Astrocyte (in vitro differentiated cells and primary cell): ENCODE data around the gene OS9. TPM values are rescaled to one million over a fixed set of nuclear protein-coding genes. Genes with fewer than 3 reads are reported as not detected.

ENCODE experiments used
- DNase-seq: peaks from one replicate; pipeline ENCODE4 v3.0.0-alpha.2; 2010; ENCODE audit warnings: low read depth
- FAIRE-seq: peaks from 2 replicates; lab custom pipeline; 2011; peaks lifted over from hg19 to GRCh38; lab: Jason Lieb, UNC
- H2AFZ ChIP-seq: 2 replicates; pipeline ENCODE4 v1.6.0; 2012; ENCODE audit warnings: low read depth, low read length, inconsistent platforms
- H3K27ac ChIP-seq: 2 replicates; pipeline ENCODE4 v1.5.1; 2011; ENCODE audit warnings: low read depth, low read length, inconsistent platforms
- H3K27me3 ChIP-seq: 2 replicates; pipeline ENCODE4 v1.6.0; 2011; ENCODE audit warnings: low read length, inconsistent platforms; ENCODE audit not compliant: insufficient read depth
- H3K36me3 ChIP-seq: 2 replicates; pipeline ENCODE4 v1.5.1; 2011; ENCODE audit warnings: low read length, inconsistent platforms; ENCODE audit not compliant: insufficient read depth
- H3K4me1 ChIP-seq: 2 replicates; pipeline ENCODE4 v1.5.1; 2011; ENCODE audit warnings: low read length, inconsistent platforms; ENCODE audit not compliant: insufficient read depth
- H3K4me2 ChIP-seq: 2 replicates; pipeline ENCODE4 v1.6.0; 2012; ENCODE audit warnings: low read length, inconsistent platforms
- H3K4me3 ChIP-seq: 2 replicates; pipeline ENCODE4 v1.5.1; 2011; ENCODE audit warnings: low read depth, mild to moderate bottlenecking, low read length, inconsistent platforms; ENCODE audit not compliant: insufficient read depth
- H3K79me2 ChIP-seq: 2 replicates; pipeline ENCODE4 v1.6.0; 2012; ENCODE audit warnings: mild to moderate bottlenecking, low read length, inconsistent platforms; ENCODE audit not compliant: insufficient read depth
- H3K9ac ChIP-seq: 2 replicates; pipeline ENCODE4 v1.6.0; 2012; ENCODE audit warnings: mild to moderate bottlenecking, low read length, inconsistent platforms
- H3K9me3 ChIP-seq: 2 replicates; pipeline ENCODE4 v1.5.1; 2012; ENCODE audit warnings: low read depth, mild to moderate bottlenecking, low read length, inconsistent platforms; ENCODE audit not compliant: insufficient read depth
- H4K20me1 ChIP-seq: 2 replicates; pipeline ENCODE4 v1.6.0; 2012; ENCODE audit warnings: low read length, inconsistent platforms; ENCODE audit not compliant: insufficient read depth
- H3K27ac Mint-ChIP-seq: one replicate; pipeline ENCODE4 v1.8.0; 2021; ENCODE audit warnings: mild to moderate bottlenecking, mixed read lengths; ENCODE audit not compliant: unreplicated experiment
- H3K27me3 Mint-ChIP-seq: one replicate; pipeline ENCODE4 v1.8.0; 2021; ENCODE audit warnings: low read depth, mixed read lengths; ENCODE audit not compliant: unreplicated experiment
- H3K36me3 Mint-ChIP-seq: one replicate; pipeline ENCODE4 v1.8.0; 2021; ENCODE audit warnings: low read depth, mixed read lengths; ENCODE audit not compliant: unreplicated experiment
- H3K4me1 Mint-ChIP-seq: one replicate; pipeline ENCODE4 v1.8.0; 2021; ENCODE audit warnings: low read depth, mixed read lengths; ENCODE audit not compliant: unreplicated experiment
- H3K4me3 Mint-ChIP-seq: one replicate; pipeline ENCODE4 v1.8.0; 2021; ENCODE audit warnings: mild to moderate bottlenecking, moderate library complexity, mixed read lengths; ENCODE audit not compliant: unreplicated experiment
- H3K9me3 Mint-ChIP-seq: one replicate; pipeline ENCODE4 v1.8.0; 2021; ENCODE audit warnings: mild to moderate bottlenecking, mixed read lengths; ENCODE audit not compliant: unreplicated experiment
- EZH2 ChIP-seq: IDR thresholded peaks from 2 replicates; pipeline ENCODE4 v1.6.1; 2012; ENCODE audit warnings: mild to moderate bottlenecking, low read length, inconsistent platforms; ENCODE audit not compliant: insufficient read depth
- total RNA-seq: library from RNA; stranded (reverse); gene quantifications from 2 replicates; pipeline ENCODE4 v1.2.1, GENCODE V29; 2021
- TF ChIP-seq, protein P1 (sequence below): IDR thresholded peaks from 2 replicates; pipeline ENCODE4 v1.5.1; 2011; ENCODE audit warnings: low read depth, mild to moderate bottlenecking, inconsistent platforms, low read length, moderate library complexity; ENCODE audit not compliant: insufficient read depth

Gene OS9
- total RNA-seq, 1 donor from 2014 or later = 194 TPM

DNA sequence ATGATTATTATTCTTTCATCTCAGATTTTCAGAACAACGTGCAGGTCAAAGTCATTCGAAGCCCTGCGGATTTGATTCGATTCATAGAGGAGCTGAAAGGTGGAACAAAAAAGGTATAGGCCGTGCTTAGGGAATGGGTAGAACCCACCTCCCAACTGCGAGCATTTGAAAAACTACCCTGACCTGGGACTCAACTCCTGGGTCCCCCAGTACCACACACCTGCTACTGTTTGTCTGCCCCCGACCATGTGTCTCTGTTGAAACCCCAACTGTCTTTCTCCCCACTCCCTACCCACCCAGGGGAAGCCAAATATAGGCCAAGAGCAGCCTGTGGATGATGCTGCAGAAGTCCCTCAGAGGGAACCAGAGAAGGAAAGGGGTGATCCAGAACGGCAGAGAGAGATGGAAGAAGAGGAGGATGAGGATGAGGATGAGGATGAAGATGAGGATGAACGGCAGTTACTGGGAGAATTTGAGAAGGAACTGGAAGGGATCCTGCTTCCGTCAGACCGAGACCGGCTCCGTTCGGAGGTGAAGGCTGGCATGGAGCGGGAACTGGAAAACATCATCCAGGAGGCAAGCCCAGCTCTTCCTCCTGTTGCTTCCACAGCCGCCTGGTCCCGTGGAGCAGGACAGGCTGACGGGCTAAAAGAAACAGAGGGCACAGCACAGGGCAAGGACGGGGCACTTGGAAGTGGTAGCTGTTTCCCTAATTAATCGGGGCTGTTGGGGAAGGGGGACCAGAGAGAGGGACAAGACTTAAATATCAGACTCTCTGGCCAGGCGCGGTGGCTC is 24.1 kb downstream of the OS9 start:
- Histone ChIP-seq H3K27ac (no peak overlapping the region), H2AFZ (no peak overlapping the region), H4K20me1 (no peaks in the 10 kb centered on the region), H3K27me3 (no peaks in the 10 kb centered on the region), H3K9me3 (no peaks in the 10 kb centered on the region), H3K4me3 (no peak overlapping the region), H3K36me3 (peaks cover 38% of the 10 kb centered on the region), H3K4me2 (no peak overlapping the region), H3K4me1 (no peaks in the 10 kb centered on the region), H3K9ac (no peak overlapping the region), H3K79me2 (no peaks in the 10 kb centered on the region)
- peaks cover 38% of the 10 kb centered on the region for H3K36me3 Mint-ChIP-seq
- no peak overlapping the region for H3K4me3 Mint-ChIP-seq
- no peak for DNase-seq
- TF ChIP-seq, protein P1, sequence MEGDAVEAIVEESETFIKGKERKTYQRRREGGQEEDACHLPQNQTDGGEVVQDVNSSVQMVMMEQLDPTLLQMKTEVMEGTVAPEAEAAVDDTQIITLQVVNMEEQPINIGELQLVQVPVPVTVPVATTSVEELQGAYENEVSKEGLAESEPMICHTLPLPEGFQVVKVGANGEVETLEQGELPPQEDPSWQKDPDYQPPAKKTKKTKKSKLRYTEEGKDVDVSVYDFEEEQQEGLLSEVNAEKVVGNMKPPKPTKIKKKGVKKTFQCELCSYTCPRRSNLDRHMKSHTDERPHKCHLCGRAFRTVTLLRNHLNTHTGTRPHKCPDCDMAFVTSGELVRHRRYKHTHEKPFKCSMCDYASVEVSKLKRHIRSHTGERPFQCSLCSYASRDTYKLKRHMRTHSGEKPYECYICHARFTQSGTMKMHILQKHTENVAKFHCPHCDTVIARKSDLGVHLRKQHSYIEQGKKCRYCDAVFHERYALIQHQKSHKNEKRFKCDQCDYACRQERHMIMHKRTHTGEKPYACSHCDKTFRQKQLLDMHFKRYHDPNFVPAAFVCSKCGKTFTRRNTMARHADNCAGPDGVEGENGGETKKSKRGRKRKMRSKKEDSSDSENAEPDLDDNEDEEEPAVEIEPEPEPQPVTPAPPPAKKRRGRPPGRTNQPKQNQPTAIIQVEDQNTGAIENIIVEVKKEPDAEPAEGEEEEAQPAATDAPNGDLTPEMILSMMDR = no peak
- no peak for TF ChIP-seq EZH2
- H3K27me3 Mint-ChIP-seq = peaks cover 6% of the 10 kb centered on the region
- no peak overlapping the region for H3K27ac Mint-ChIP-seq
- FAIRE-seq = no peak
- H3K4me1 Mint-ChIP-seq = no peaks in the 10 kb centered on the region
- no peaks in the 10 kb centered on the region for H3K9me3 Mint-ChIP-seq

DNA sequence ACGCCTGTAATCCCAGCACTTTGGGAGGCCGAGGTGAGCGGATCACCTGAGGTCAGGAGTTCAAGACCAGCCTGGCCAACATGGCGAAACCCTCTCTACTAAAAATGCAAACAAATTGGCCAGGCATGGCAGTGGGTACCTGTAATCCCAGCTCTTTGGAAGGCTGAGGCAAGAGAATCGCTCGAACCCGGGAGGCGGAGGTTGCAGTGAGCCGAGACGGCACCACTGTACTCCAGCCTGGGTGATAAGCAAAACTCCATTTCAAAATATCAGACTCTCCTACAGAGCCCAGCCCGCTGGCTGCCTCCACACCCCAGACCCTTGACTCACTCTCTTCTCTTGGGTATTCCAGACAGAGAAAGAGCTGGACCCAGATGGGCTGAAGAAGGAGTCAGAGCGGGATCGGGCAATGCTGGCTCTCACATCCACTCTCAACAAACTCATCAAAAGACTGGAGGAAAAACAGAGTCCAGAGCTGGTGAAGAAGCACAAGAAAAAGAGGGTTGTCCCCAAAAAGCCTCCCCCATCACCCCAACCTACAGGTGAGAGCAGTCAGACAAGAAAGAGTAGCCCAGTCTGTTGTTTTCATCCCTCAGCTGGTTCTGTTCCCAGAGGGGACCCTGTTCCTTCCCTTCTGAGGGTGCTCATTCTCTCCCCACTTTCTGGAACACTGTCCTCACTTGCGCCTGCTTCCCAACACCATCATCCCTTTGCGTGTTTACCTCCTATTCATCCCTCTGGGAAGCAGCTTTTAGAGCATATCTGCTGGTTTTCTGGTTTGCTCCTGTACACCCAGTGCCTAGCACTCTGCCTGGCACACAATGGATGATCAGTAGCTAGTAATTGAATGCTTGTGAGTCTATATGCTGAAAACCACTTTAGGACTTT is 25.0 kb downstream of the OS9 start:
- FAIRE-seq (no peak), DNase-seq (no peak)
- Mint-ChIP-seq H3K36me3 (peaks cover 35% of the 10 kb centered on the region), H3K4me3 (no peak overlapping the region), H3K4me1 (no peaks in the 10 kb centered on the region), H3K27ac (peak overlapping the region; percentile 64), H3K9me3 (no peaks in the 10 kb centered on the region), H3K27me3 (peaks cover 14% of the 10 kb centered on the region)
- no peaks in the 10 kb centered on the region for H3K27me3 ChIP-seq
- H3K27ac ChIP-seq = no peak overlapping the region
- no peak overlapping the region for H3K9ac ChIP-seq
- no peak overlapping the region for H2AFZ ChIP-seq
- no peaks in the 10 kb centered on the region for H3K9me3 ChIP-seq
- H4K20me1 ChIP-seq = no peaks in the 10 kb centered on the region
- peaks cover 38% of the 10 kb centered on the region for H3K36me3 ChIP-seq
- no peak overlapping the region for H3K4me2 ChIP-seq
- H3K79me2 ChIP-seq = no peaks in the 10 kb centered on the region
- TF ChIP-seq EZH2 = no peak
- TF ChIP-seq, protein P1 = no peak
- H3K4me3 ChIP-seq = no peak overlapping the region
- H3K4me1 ChIP-seq = no peaks in the 10 kb centered on the region
